HL-60 (cell line): Measurements from ENCODE around the gene PRKAB1.
"Not testable (repeated sequence)": the region's sequence is repeated elsewhere in the genome, so short reads cannot be mapped to it uniquely, and the experiment has no call there.

Experiments used
- DNase-seq, 2 experiments: peaks; one replicate each; pipeline ENCODE4 v3.0.0-alpha.2; 2010 to 2020; ENCODE audit warnings: low read depth in 1 of 2, low spot score in 1 of 2
- H3K27ac ChIP-seq: fragments of 250-450 bp; sonication (Bioruptor Pico); replicated peaks from 2 replicates; pipeline ENCODE4 v1.5.1; 2020; ENCODE audit warnings: mild to moderate bottlenecking, moderate library complexity
- H3K27me3 ChIP-seq: fragments of 250-450 bp; sonication (Bioruptor Pico); 2 replicates; pipeline ENCODE4 v1.5.1; 2021; ENCODE audit warnings: mild to moderate bottlenecking, moderate library complexity; ENCODE audit not compliant: insufficient read depth, poor library complexity, severe bottlenecking
- H3K4me3 ChIP-seq: replicated peaks from 2 replicates; pipeline ENCODE4 v1.5.1; 2011; ENCODE audit warnings: mild to moderate bottlenecking, control low read depth, low read length; ENCODE audit not compliant: insufficient read depth
- CTCF ChIP-seq: IDR thresholded peaks from one replicate; pipeline ENCODE4 v1.5.1; 2011; ENCODE audit warnings: low read length, control low read depth, inconsistent platforms; ENCODE audit not compliant: insufficient read depth
- GABPA ChIP-seq: IDR thresholded peaks from 2 replicates; pipeline ENCODE4 v1.6.1; 2012; ENCODE audit warnings: low read depth
- POLR2AphosphoS5 ChIP-seq: IDR thresholded peaks from 2 replicates; pipeline ENCODE4 v1.6.1; 2012; ENCODE audit warnings: low read depth
- REST ChIP-seq: IDR thresholded peaks from 2 replicates; pipeline ENCODE4 v1.6.1; 2012; ENCODE audit warnings: low read depth; ENCODE audit not compliant: insufficient replicate concordance
- SPI1 ChIP-seq: IDR thresholded peaks from 2 replicates; pipeline ENCODE4 v1.6.1; 2012; ENCODE audit warnings: low read depth, mild to moderate bottlenecking, borderline replicate concordance

The PRKAB1 gene

GRCh38 chr12:119645535-119646059, 22.3 kb upstream of the PRKAB1 start:
- Histone ChIP-seq H3K27me3 (no peaks in the 10 kb centered on the region), H3K27ac (no peak overlapping the region), H3K4me3 (no peak overlapping the region)
- DNase-seq: no peak
- TF ChIP-seq GABPA (no peak), SPI1 (no peak), REST (no peak), CTCF (no peak), POLR2AphosphoS5 (no peak)

GRCh38 chr12:119649202-119649808, 18.6 kb upstream of the PRKAB1 start:
- H3K4me3 ChIP-seq: no peak overlapping the region
- no peak overlapping the region for H3K27ac ChIP-seq
- no peaks in the 10 kb centered on the region for H3K27me3 ChIP-seq
- no peak for DNase-seq
- TF ChIP-seq GABPA: no peak
- peak; percentile 39 for TF ChIP-seq CTCF

- Histone ChIP-seq H3K27ac (no peak overlapping the region), H3K27me3 (no peaks in the 10 kb centered on the region), H3K4me3 (no peak overlapping the region)
- no peak for DNase-seq
- TF ChIP-seq CTCF (no peak), POLR2AphosphoS5 (no peak), GABPA (no peak)
These were observed 15.3 kb upstream of the PRKAB1 start for GRCh38 chr12:119652665-119653064.

- not testable (repeated sequence) for H3K27ac ChIP-seq, H3K4me3 ChIP-seq, DNase-seq, H3K27me3 ChIP-seq
These were observed 10.9 kb upstream of the PRKAB1 start for GRCh38 chr12:119657001-119657400.

- H3K27ac ChIP-seq, H3K27me3 ChIP-seq, H3K4me3 ChIP-seq, DNase-seq: not testable (repeated sequence)
These were observed 9.8 kb upstream of the PRKAB1 start for GRCh38 chr12:119658166-119658565.
